ENCODE data around the gene OPRM1. TPM values are rescaled to one million over a fixed set of nuclear protein-coding genes. Genes with fewer than 3 reads are reported as not detected.

The OPRM1 gene
- not detected in 2 replicates for total RNA-seq (2014; rRNA removed; shearing (Covaris generic); ENCODE audit: low replicate concordance)

GRCh38 chr6:154039231-154039842, at the start of gene OPRM1:
OPRM1 (plus strand) TSS chr6:154039240; CDS start chr6:154039545, 305 bp downstream.
- Histone ChIP-seq H3K27me3 (no peaks in the 10 kb centered on the region), H3K4me3 (no peak within 1 kb of the TSS), H3K36me3 (no peaks in the 10 kb centered on the region), H3K9me3 (no peaks in the 10 kb centered on the region)
- DNase-seq = peak; percentile 41

GRCh38 chr6:153989989-153990388, 49.1 kb upstream of the OPRM1 start:
- H3K4me3 ChIP-seq = no peak overlapping the region
- no peaks in the 10 kb centered on the region for H3K27me3 ChIP-seq
- DNase-seq = no peak
- no peaks in the 10 kb centered on the region for H3K36me3 ChIP-seq
- H3K9me3 ChIP-seq = no peaks in the 10 kb centered on the region

GRCh38 chr6:153994004-153994403, 45.0 kb upstream of the OPRM1 start:
- Histone ChIP-seq H3K27me3 (no peaks in the 10 kb centered on the region), H3K36me3 (no peaks in the 10 kb centered on the region), H3K9me3 (no peaks in the 10 kb centered on the region), H3K4me3 (no peak overlapping the region)
- no peak for DNase-seq

- no peaks in the 10 kb centered on the region for H3K9me3 ChIP-seq
- no peak for DNase-seq
- H3K27me3 ChIP-seq = no peaks in the 10 kb centered on the region
- H3K4me3 ChIP-seq = no peak overlapping the region
- H3K36me3 ChIP-seq = no peaks in the 10 kb centered on the region
These were observed 44.2 kb upstream of the OPRM1 start for GRCh38 chr6:153994811-153995210.

GRCh38 chr6:153997221-153997620, 41.8 kb upstream of the OPRM1 start:
- DNase-seq = no peak
- Histone ChIP-seq H3K27me3 (no peaks in the 10 kb centered on the region), H3K9me3 (no peaks in the 10 kb centered on the region), H3K4me3 (no peak overlapping the region), H3K36me3 (no peaks in the 10 kb centered on the region)

GRCh38 chr6:154001494-154002285, 37.4 kb upstream of the OPRM1 start:
- peaks cover 2% of the 10 kb centered on the region; the same call in 1 of the 2 replicates for H3K9me3 ChIP-seq
- no peaks in the 10 kb centered on the region for H3K36me3 ChIP-seq
- peak; percentile 46 for DNase-seq
- H3K4me3 ChIP-seq = no peak overlapping the region
- no peaks in the 10 kb centered on the region for H3K27me3 ChIP-seq

- no peaks in the 10 kb centered on the region for H3K36me3 ChIP-seq
- H3K9me3 ChIP-seq = peaks cover 2% of the 10 kb centered on the region; the same call in 1 of the 2 replicates
- H3K27me3 ChIP-seq = no peaks in the 10 kb centered on the region
- DNase-seq = no peak
- H3K4me3 ChIP-seq = no peak overlapping the region
These were observed 36.1 kb upstream of the OPRM1 start for GRCh38 chr6:154002894-154003293.

GRCh38 chr6:154010371-154010770, 28.7 kb upstream of the OPRM1 start:
- H3K4me3 ChIP-seq = no peak overlapping the region
- no peaks in the 10 kb centered on the region for H3K9me3 ChIP-seq
- H3K36me3 ChIP-seq = no peaks in the 10 kb centered on the region
- DNase-seq = no peak
- no peaks in the 10 kb centered on the region for H3K27me3 ChIP-seq

GRCh38 chr6:154012852-154013251, 26.2 kb upstream of the OPRM1 start:
- Histone ChIP-seq H3K9me3 (no peaks in the 10 kb centered on the region), H3K27me3 (no peaks in the 10 kb centered on the region), H3K4me3 (no peak overlapping the region), H3K36me3 (no peaks in the 10 kb centered on the region)
- no peak for DNase-seq

GRCh38 chr6:154017786-154018185, 21.3 kb upstream of the OPRM1 start:
- no peaks in the 10 kb centered on the region for H3K9me3 ChIP-seq
- H3K36me3 ChIP-seq = no peaks in the 10 kb centered on the region
- H3K4me3 ChIP-seq = no peak overlapping the region
- DNase-seq = no peak
- H3K27me3 ChIP-seq = no peaks in the 10 kb centered on the region

GRCh38 chr6:154030646-154031045, 8.4 kb upstream of the OPRM1 start:
- Histone ChIP-seq H3K4me3 (no peak overlapping the region), H3K27me3 (no peaks in the 10 kb centered on the region), H3K9me3 (no peaks in the 10 kb centered on the region), H3K36me3 (no peaks in the 10 kb centered on the region)
- DNase-seq = no peak

GRCh38 chr6:154041001-154041400, 2.0 kb downstream of the OPRM1 start:
- H3K9me3 ChIP-seq = no peaks in the 10 kb centered on the region
- no peaks in the 10 kb centered on the region for H3K27me3 ChIP-seq
- no peak overlapping the region for H3K4me3 ChIP-seq
- no peak for DNase-seq
- H3K36me3 ChIP-seq = no peaks in the 10 kb centered on the region

GRCh38 chr6:154053141-154053540, 14.1 kb downstream of the OPRM1 start:
- Histone ChIP-seq H3K27me3 (no peaks in the 10 kb centered on the region), H3K4me3 (no peak overlapping the region), H3K9me3 (no peaks in the 10 kb centered on the region), H3K36me3 (no peaks in the 10 kb centered on the region)
- DNase-seq = no peak

- no peak for DNase-seq
- H3K4me3 ChIP-seq = no peak overlapping the region
- no peaks in the 10 kb centered on the region for H3K36me3 ChIP-seq
- no peaks in the 10 kb centered on the region for H3K27me3 ChIP-seq
- H3K9me3 ChIP-seq = no peaks in the 10 kb centered on the region
These were observed 17.5 kb downstream of the OPRM1 start for GRCh38 chr6:154056536-154056935.

- no peaks in the 10 kb centered on the region for H3K36me3 ChIP-seq
- no peak for DNase-seq
- H3K9me3 ChIP-seq = no peaks in the 10 kb centered on the region
- H3K27me3 ChIP-seq = no peaks in the 10 kb centered on the region
- no peak overlapping the region for H3K4me3 ChIP-seq
These were observed 18.1 kb downstream of the OPRM1 start for GRCh38 chr6:154057098-154057497.

GRCh38 chr6:154058963-154059680, 20.1 kb downstream of the OPRM1 start:
- Histone ChIP-seq H3K27me3 (no peaks in the 10 kb centered on the region), H3K36me3 (no peaks in the 10 kb centered on the region), H3K4me3 (no peak overlapping the region), H3K9me3 (no peaks in the 10 kb centered on the region)
- no peak for DNase-seq

- no peak overlapping the region for H3K4me3 ChIP-seq
- H3K9me3 ChIP-seq = peaks cover 2% of the 10 kb centered on the region; the same call in 1 of the 2 replicates
- H3K27me3 ChIP-seq = no peaks in the 10 kb centered on the region
- no peaks in the 10 kb centered on the region for H3K36me3 ChIP-seq
- no peak for DNase-seq
These were observed 21.0 kb downstream of the OPRM1 start for GRCh38 chr6:154060076-154060475.

Measured in MG63 (cell line).